Osteocyte (in vitro differentiated cells): ENCODE measurements around the gene BTBD2. TPM values are rescaled to one million over a fixed set of nuclear protein-coding genes. Genes with fewer than 3 reads are reported as not detected.
"Not testable (repeated sequence)": the region's sequence is repeated elsewhere in the genome, so short reads cannot be mapped to it uniquely, and the experiment has no call there.

Experiments
- DNase-seq: peaks from one replicate; pipeline ENCODE4 v3.0.0; 2021; ENCODE audit warnings: mixed read lengths; ENCODE audit not compliant: unreplicated experiment; ENCODE audit errors: extremely low spot score
- H3K27ac Mint-ChIP-seq: one replicate; pipeline ENCODE4 v1.8.0; 2021; ENCODE audit warnings: mild to moderate bottlenecking, mixed read lengths; ENCODE audit not compliant: unreplicated experiment
- H3K27me3 Mint-ChIP-seq: one replicate; pipeline ENCODE4 v1.8.0; 2021; ENCODE audit warnings: mixed read lengths; ENCODE audit not compliant: unreplicated experiment
- H3K36me3 Mint-ChIP-seq: one replicate; pipeline ENCODE4 v1.8.0; 2021; ENCODE audit warnings: mixed read lengths; ENCODE audit not compliant: unreplicated experiment
- H3K4me1 Mint-ChIP-seq: one replicate; pipeline ENCODE4 v1.8.0; 2021; ENCODE audit warnings: mixed read lengths; ENCODE audit not compliant: unreplicated experiment
- H3K4me3 Mint-ChIP-seq: one replicate; pipeline ENCODE4 v1.8.0; 2021; ENCODE audit warnings: mild to moderate bottlenecking, moderate library complexity, mixed read lengths; ENCODE audit not compliant: unreplicated experiment
- H3K9me3 Mint-ChIP-seq: one replicate; pipeline ENCODE4 v1.8.0; 2021; ENCODE audit warnings: mixed read lengths; ENCODE audit not compliant: unreplicated experiment
- total RNA-seq: library from RNA; stranded (reverse); gene quantifications from 2 replicates; pipeline ENCODE4 v1.2.1, GENCODE V29; 2021
- TF ChIP-seq, protein P1 (sequence below): fragments of 200-600 bp; sonication (generic); IDR thresholded peaks from 2 replicates; pipeline ENCODE4 v1.5.0; 2021; ENCODE audit warnings: antibody characterized with exemption, mild to moderate bottlenecking, moderate library complexity

Gene BTBD2
- total RNA-seq, 1 donor from 2014 or later = 86.0 TPM

DNA sequence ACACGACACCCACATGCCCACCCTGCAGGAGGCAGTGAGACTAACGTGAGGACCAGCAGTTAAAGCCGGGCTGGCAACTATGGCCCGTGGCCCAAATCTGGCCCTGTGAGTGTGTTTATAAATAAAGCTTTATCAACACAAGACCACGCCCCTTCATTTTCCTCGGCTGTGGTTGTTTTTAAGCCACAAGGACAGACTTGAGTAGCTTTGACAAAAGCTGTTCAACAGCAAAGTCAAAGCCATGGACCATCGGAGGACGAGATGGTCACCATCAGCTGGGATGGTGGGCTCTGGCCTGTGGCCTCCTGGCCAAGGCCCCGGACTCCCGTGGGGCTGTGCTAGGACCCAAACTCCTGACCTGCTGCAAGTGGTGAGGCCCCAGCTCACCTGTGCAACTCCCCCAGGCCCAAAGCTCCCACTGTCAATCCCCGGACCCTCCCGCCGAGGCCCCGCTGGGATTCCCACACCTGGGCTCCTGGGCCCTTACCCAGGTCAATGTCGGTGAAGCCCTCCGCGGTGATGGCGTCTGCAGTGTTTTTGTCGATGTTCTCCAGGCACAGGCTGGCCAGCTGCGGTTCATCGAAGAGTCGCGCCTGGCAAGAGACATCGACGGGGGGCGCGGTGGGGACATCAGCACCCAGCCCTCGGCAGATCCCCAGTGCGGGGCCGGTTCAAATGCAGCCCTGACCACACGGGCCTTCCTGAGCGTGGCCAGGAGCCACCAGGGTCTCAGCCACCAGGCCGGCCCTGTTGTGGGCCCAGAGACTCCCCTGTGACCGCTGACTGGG, 25.1 kb downstream of the BTBD2 start:
- Mint-ChIP-seq H3K4me1 (no peaks in the 10 kb centered on the region), H3K27me3 (no peaks in the 10 kb centered on the region), H3K4me3 (no peak overlapping the region), H3K9me3 (no peaks in the 10 kb centered on the region), H3K27ac (no peak overlapping the region), H3K36me3 (peaks cover 9% of the 10 kb centered on the region)
- TF ChIP-seq, protein P1, sequence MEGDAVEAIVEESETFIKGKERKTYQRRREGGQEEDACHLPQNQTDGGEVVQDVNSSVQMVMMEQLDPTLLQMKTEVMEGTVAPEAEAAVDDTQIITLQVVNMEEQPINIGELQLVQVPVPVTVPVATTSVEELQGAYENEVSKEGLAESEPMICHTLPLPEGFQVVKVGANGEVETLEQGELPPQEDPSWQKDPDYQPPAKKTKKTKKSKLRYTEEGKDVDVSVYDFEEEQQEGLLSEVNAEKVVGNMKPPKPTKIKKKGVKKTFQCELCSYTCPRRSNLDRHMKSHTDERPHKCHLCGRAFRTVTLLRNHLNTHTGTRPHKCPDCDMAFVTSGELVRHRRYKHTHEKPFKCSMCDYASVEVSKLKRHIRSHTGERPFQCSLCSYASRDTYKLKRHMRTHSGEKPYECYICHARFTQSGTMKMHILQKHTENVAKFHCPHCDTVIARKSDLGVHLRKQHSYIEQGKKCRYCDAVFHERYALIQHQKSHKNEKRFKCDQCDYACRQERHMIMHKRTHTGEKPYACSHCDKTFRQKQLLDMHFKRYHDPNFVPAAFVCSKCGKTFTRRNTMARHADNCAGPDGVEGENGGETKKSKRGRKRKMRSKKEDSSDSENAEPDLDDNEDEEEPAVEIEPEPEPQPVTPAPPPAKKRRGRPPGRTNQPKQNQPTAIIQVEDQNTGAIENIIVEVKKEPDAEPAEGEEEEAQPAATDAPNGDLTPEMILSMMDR = no peak
- no peak for DNase-seq

DNA sequence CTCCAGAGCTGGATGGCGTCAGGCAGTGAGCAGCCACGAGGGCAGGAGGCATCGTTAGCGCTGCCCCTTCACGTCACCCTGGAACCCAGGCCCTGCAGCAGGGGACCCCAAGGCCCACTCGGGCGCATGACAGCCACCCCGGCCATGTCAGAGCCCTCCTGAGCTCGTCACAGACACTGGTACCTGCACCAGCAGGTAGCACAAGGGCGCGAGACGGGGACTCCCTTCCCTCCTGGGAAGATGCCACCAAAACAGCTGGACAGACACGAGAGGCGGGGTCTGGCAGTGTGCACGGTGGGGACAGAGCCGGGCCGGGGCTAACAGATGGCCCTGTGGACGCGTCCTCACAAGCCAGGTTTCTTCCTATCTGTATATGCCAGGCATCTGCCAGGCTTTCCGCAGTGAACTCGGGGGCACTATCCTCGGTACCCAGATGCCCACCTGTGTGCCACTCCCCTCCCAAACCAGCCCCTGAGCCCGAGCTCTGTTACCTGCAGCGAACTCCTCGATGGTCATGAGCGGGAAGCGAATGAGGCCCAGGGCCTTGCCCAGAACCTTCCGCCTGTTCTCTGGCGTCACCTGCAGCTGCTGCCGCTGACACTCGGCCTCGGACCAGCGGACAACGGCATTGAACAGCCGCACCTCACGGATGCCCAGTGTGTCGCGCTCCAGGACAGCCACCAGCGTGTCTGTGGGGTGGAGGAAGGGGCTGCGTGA, 25.8 kb downstream of the BTBD2 start:
- Mint-ChIP-seq H3K36me3 (peaks cover 13% of the 10 kb centered on the region), H3K4me3 (no peak overlapping the region), H3K27me3 (no peaks in the 10 kb centered on the region), H3K27ac (no peak overlapping the region), H3K9me3 (no peaks in the 10 kb centered on the region), H3K4me1 (no peaks in the 10 kb centered on the region)
- DNase-seq = no peak
- TF ChIP-seq, protein P1 = no peak

GRCh38 chr19:1988464-1988863, 27.1 kb downstream of the BTBD2 start:
- H3K9me3 Mint-ChIP-seq, H3K27me3 Mint-ChIP-seq, H3K4me1 Mint-ChIP-seq, H3K27ac Mint-ChIP-seq, DNase-seq, H3K4me3 Mint-ChIP-seq: not testable (repeated sequence)
- peaks cover 16% of the 10 kb centered on the region for H3K36me3 Mint-ChIP-seq

DNA sequence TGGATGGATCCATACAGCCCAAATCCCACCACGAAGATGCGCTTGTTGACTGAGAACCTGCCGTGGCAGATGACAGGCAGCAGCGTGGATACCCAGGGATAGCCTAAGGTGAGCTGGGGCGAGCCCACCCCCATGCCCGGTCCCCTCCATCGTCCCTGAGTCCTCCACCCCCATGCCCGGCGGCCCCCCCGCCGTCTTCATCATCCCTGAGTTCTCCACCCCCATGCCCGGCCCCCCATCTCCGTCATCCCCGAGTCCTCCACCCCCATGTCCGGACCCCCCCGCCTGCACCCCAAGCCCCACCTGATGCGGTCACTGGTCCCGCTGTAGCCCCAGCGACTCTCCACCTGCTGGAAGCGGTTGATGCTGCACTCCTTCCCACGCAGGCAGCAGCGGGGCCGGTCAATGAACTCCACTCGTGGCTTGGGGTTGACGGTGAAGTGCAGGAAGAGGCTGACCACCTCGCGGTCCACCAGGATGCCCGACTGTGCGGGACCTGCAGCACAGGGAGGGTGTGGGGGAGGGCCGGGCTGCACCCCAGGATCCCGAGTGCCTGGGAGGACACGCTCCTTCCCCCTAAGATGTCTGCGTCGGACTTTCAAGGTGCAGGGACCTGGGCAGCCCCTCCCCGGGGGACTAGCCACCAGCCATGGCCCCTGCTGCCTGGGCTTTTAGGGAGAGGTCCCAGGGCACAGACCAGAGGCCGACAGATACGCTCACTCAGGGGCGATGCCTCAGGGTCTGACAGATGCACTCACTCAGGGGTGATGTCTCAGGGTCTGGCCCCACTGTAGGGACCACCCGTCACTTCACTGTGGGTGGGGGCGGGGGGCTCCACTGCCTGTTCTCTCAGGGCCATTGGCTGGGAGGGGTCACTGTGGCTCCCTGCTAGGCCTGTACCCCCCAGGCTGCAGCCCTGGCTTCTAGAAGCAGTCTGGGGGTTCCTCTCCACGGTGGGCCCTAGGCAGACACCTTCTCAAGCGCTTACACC, 28.0 kb downstream of the BTBD2 start:
- DNase-seq = no peak
- Mint-ChIP-seq H3K4me3 (no peak overlapping the region), H3K27me3 (no peaks in the 10 kb centered on the region), H3K36me3 (peaks cover 14% of the 10 kb centered on the region), H3K4me1 (no peaks in the 10 kb centered on the region), H3K9me3 (no peaks in the 10 kb centered on the region), H3K27ac (no peak overlapping the region)
- TF ChIP-seq, protein P1 = no peak

GRCh38 chr19:1986357-1987162, 29.0 kb downstream of the BTBD2 start:
- H3K9me3 Mint-ChIP-seq = no peaks in the 10 kb centered on the region
- no peaks in the 10 kb centered on the region for H3K4me1 Mint-ChIP-seq
- no peak for DNase-seq
- TF ChIP-seq, protein P1 = no peak
- H3K27me3 Mint-ChIP-seq = no peaks in the 10 kb centered on the region
- H3K27ac Mint-ChIP-seq = no peak overlapping the region
- H3K4me3 Mint-ChIP-seq = no peak overlapping the region
- H3K36me3 Mint-ChIP-seq = peaks cover 15% of the 10 kb centered on the region
